Vagina (tissue), 2 donors: ENCODE data around the gene SURF4.

Experiments used
- CTCF ChIP-seq, 3 experiments: fragments of 450-650 bp in 2 of 3; fragments of 200-600 bp in 1 of 3; sonication (generic) in 1 of 3; IDR thresholded peaks; one replicate each; pipeline ENCODE4 v1.5.1; 2017 to 2019; ENCODE audit warnings: antibody characterized with exemption in 3 of 3, mild to moderate bottlenecking in 2 of 3, moderate library complexity in 2 of 3
- POLR2A ChIP-seq, 2 donors: fragments of 450-650 bp; IDR thresholded peaks; one replicate each; pipeline ENCODE4 v1.6.1; 2017; ENCODE audit warnings: antibody characterized with exemption in 2 of 2, mild to moderate bottlenecking in 2 of 2, moderate library complexity in 2 of 2
- POLR2AphosphoS5 ChIP-seq, 2 donors: sonication (generic); formaldehyde crosslinking; IDR thresholded peaks; one replicate each; pipeline ENCODE4 v1.9.0; 2017; ENCODE audit warnings: antibody characterized with exemption in 2 of 2, mild to moderate bottlenecking in 2 of 2, low read depth in 1 of 2; ENCODE audit not compliant: insufficient read depth in 1 of 2

GRCh38 chr9:133366435-133366834, 9.4 kb downstream of the SURF4 start:
- TF ChIP-seq CTCF (IDR thresholded peaks at IDR 0.05): no peak
- TF ChIP-seq POLR2A (IDR thresholded peaks at IDR 0.05): no peak
- TF ChIP-seq POLR2AphosphoS5 (IDR thresholded peaks at IDR 0.05; ENCODE audit: insufficient read depth in 1 of 2, low read depth in 1 of 2): no peak
